Karpas-422 (cell line): ENCODE results near the gene UGT1A7. TPM values are rescaled to one million over a fixed set of nuclear protein-coding genes. Genes with fewer than 3 reads are reported as not detected.

ENCODE experiments used
- DNase-seq: peaks from one replicate; pipeline ENCODE4 v3.0.0-alpha.2; 2015
- H2AFZ ChIP-seq: fragments of 200-600 bp; sonication (generic); 2 replicates; pipeline ENCODE4 v1.6.1; 2014; ENCODE audit warnings: antibody characterized with exemption, low read length, mixed read lengths
- H3K27ac ChIP-seq: fragments of 200-600 bp; sonication (generic); 2 replicates; pipeline ENCODE4 v1.5.1; 2014; ENCODE audit warnings: mild to moderate bottlenecking, low read length, moderate library complexity
- H3K27me3 ChIP-seq: fragments of 200-600 bp; sonication (generic); 2 replicates; pipeline ENCODE4 v1.6.1; 2014; ENCODE audit warnings: low read length, mixed read lengths
- H3K36me3 ChIP-seq: fragments of 200-600 bp; sonication (generic); 2 replicates; pipeline ENCODE4 v1.6.1; 2014; ENCODE audit warnings: low read length, mixed read lengths; ENCODE audit not compliant: insufficient read depth
- H3K4me1 ChIP-seq: fragments of 200-600 bp; sonication (generic); 2 replicates; pipeline ENCODE4 v1.6.1; 2014; ENCODE audit warnings: mild to moderate bottlenecking, low read length, mixed read lengths
- H3K4me2 ChIP-seq: fragments of 200-600 bp; sonication (generic); 2 replicates; pipeline ENCODE4 v1.6.1; 2014; ENCODE audit warnings: low read length, low read depth, mild to moderate bottlenecking; ENCODE audit not compliant: poor library complexity, severe bottlenecking
- H3K4me3 ChIP-seq: fragments of 200-600 bp; sonication (generic); 2 replicates; pipeline ENCODE4 v1.5.1; 2014; ENCODE audit warnings: mild to moderate bottlenecking, antibody characterized with exemption, low read length, mixed read lengths
- H3K79me2 ChIP-seq: fragments of 200-600 bp; sonication (generic); 2 replicates; pipeline ENCODE4 v1.6.1; 2014; ENCODE audit warnings: mild to moderate bottlenecking, low read length, mixed read lengths
- H3K9ac ChIP-seq: fragments of 200-600 bp; sonication (generic); 2 replicates; pipeline ENCODE4 v1.6.0; 2014; ENCODE audit warnings: low read length
- H3K9me2 ChIP-seq: fragments of 200-600 bp; sonication (generic), shearing (Covaris generic); replicated peaks from 2 replicates; pipeline ENCODE4 v1.6.0; 2014; ENCODE audit warnings: mild to moderate bottlenecking, low read length, moderate library complexity; ENCODE audit not compliant: insufficient read depth
- H3K9me3 ChIP-seq: fragments of 300-700, 200-600 bp; sonication (generic); 2 replicates; pipeline ENCODE4 v1.6.1; 2014; ENCODE audit warnings: low read length, mixed read lengths
- H4K20me1 ChIP-seq: fragments of 200-600 bp; sonication (generic); 2 replicates; pipeline ENCODE4 v1.6.1; 2014; ENCODE audit warnings: mild to moderate bottlenecking, antibody characterized with exemption, low read length, low read depth; ENCODE audit not compliant: insufficient read depth
- total RNA-seq: library from RNA; depleted of rRNA; stranded (reverse); fragments of >200 nt; shearing (Covaris generic); gene quantifications from 2 replicates; pipeline ENCODE4 v1.2.3, GENCODE V29; 2014; ENCODE audit warnings: low replicate concordance

The UGT1A7 gene
- total RNA-seq, 1 experiment from 2014 or later, result not detected

GRCh38 chr2:233802132-233802815, 120.6 kb downstream of the UGT1A7 start:
- Histone ChIP-seq H2AFZ (no peak overlapping the region), H3K27ac (no peak overlapping the region), H3K79me2 (no peaks in the 10 kb centered on the region), H3K36me3 (no peaks in the 10 kb centered on the region), H3K4me3 (peak overlapping the region; percentile 5; the same call in 1 of the 2 replicates), H3K27me3 (no peaks in the 10 kb centered on the region; the same call in 1 of the 2 replicates), H3K4me1 (peaks cover 43% of the 10 kb centered on the region), H3K9ac (peak overlapping the region; percentile 32; the same call in 1 of the 2 replicates), H3K9me2 (no peaks in the 10 kb centered on the region), H3K4me2 (peak overlapping the region; percentile 56), H3K9me3 (no peaks in the 10 kb centered on the region), H4K20me1 (no peaks in the 10 kb centered on the region)
- no peak for DNase-seq

DNA sequence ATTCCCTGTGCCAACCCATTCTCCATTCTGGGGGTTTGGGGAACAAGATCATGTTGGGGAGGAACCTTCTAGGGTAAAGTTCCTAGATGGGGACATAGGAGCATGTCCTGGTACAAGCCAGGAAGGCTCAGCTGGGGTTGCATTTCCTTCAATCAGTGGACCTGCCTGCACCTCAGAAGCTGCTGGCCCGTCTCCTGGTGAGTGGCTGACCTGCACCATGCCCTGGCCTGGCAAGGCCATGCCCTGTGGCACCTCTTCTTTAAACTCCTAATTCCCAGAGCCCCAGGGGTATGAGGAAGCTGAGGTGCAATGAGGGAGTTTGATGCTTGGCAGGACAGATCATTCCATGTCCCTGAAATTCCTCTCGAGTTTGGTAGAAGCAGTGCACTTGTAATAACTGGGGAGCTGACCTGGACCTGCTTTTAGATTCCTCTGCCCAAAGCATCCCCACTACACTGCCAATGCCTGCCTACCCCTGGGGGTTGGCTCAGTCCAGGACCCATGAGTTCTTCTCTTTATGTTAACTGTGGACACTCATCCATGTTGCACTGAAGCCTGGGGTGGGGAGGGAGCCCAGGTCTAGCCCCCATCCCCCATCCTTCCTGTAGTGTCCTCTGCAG, 121.7 kb downstream of the UGT1A7 start:
- H3K27me3 ChIP-seq, result no peaks in the 10 kb centered on the region; the same call in 1 of the 2 replicates
- H3K9me3 ChIP-seq, result no peaks in the 10 kb centered on the region
- no peak overlapping the region for H3K27ac ChIP-seq
- H3K36me3 ChIP-seq, result no peaks in the 10 kb centered on the region
- no peak for DNase-seq
- no peaks in the 10 kb centered on the region for H3K79me2 ChIP-seq
- peaks cover 43% of the 10 kb centered on the region for H3K4me1 ChIP-seq
- no peaks in the 10 kb centered on the region for H4K20me1 ChIP-seq
- no peak overlapping the region for H3K9ac ChIP-seq
- H3K9me2 ChIP-seq, result no peaks in the 10 kb centered on the region
- no peak overlapping the region for H2AFZ ChIP-seq
- no peak overlapping the region for H3K4me2 ChIP-seq
- no peak overlapping the region for H3K4me3 ChIP-seq

DNA sequence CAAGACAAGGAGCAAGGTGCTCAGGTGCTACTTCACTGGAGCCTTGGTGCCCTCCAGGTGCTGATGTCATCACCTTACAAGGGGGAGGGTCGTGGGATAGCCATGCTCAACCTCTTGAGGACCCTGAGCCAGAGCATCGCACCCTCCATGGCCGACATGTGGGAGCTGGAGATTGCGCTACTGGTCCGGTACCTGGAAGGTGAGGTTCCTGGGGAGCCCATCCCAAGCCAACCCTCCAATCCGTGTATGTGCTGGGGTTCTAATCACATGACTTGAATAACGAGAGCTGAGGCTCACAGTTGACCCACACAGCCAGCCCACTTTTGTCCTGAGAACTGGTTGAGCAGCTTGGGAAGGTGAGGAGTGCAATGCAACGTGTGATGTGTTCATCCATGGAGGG, 122.3 kb downstream of the UGT1A7 start:
- no peak overlapping the region for H3K4me3 ChIP-seq
- no peak for DNase-seq
- H3K27ac ChIP-seq, result no peak overlapping the region
- no peaks in the 10 kb centered on the region for H3K9me3 ChIP-seq
- no peak overlapping the region for H2AFZ ChIP-seq
- H3K36me3 ChIP-seq, result no peaks in the 10 kb centered on the region
- H3K9ac ChIP-seq, result no peak overlapping the region
- no peak overlapping the region for H3K4me2 ChIP-seq
- peaks cover 43% of the 10 kb centered on the region for H3K4me1 ChIP-seq
- H3K9me2 ChIP-seq, result no peaks in the 10 kb centered on the region
- H4K20me1 ChIP-seq, result no peaks in the 10 kb centered on the region
- H3K79me2 ChIP-seq, result no peaks in the 10 kb centered on the region
- H3K27me3 ChIP-seq, result no peaks in the 10 kb centered on the region; the same call in 1 of the 2 replicates

DNA sequence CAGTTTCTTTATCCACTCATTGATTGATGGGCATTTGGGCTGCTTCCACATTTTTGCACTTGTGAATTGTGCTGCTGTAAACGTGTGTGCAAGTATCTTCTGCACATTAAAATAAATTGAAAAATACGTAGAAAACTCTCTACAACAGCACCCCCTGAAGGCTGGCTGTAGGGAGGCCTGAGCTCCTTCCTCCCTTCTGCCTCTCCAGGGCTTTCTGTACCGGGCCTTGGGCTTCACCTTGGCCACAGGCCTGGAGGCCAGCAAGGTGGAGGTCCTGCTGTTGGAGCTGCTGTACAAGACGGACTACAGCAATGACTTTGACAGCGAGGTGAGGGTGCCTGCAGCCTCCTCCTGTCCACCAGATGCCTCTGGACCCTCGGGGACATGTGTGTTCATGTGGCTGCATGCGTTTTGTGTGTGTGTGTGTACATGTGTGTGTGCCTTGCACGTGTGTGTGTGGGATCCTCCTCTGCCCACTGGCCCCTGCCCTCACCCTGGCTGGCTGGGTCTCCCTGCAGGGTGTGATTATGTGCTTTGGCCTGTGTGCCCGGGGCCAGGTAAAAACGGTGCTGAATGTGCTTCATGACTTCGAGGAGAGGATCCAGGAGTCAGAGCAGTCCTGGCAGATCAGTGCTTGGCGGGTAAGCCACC, 125.6 kb downstream of the UGT1A7 start:
- H4K20me1 ChIP-seq, result no peaks in the 10 kb centered on the region
- H3K4me3 ChIP-seq, result no peak overlapping the region
- H3K27ac ChIP-seq, result no peak overlapping the region
- peak; percentile 65 for DNase-seq
- no peaks in the 10 kb centered on the region for H3K9me2 ChIP-seq
- no peaks in the 10 kb centered on the region for H3K79me2 ChIP-seq
- no peak overlapping the region for H3K4me2 ChIP-seq
- no peaks in the 10 kb centered on the region for H3K36me3 ChIP-seq
- no peaks in the 10 kb centered on the region for H3K9me3 ChIP-seq
- H2AFZ ChIP-seq, result no peak overlapping the region
- H3K27me3 ChIP-seq, result no peaks in the 10 kb centered on the region; the same call in 1 of the 2 replicates
- no peak overlapping the region for H3K9ac ChIP-seq
- H3K4me1 ChIP-seq, result peaks cover 20% of the 10 kb centered on the region

- no peaks in the 10 kb centered on the region for H3K79me2 ChIP-seq
- no peak overlapping the region for H2AFZ ChIP-seq
- no peaks in the 10 kb centered on the region; the same call in 1 of the 2 replicates for H3K27me3 ChIP-seq
- no peak for DNase-seq
- peaks cover 19% of the 10 kb centered on the region for H3K4me1 ChIP-seq
- no peaks in the 10 kb centered on the region for H4K20me1 ChIP-seq
- H3K4me2 ChIP-seq, result no peak overlapping the region
- no peaks in the 10 kb centered on the region for H3K36me3 ChIP-seq
- H3K9me2 ChIP-seq, result no peaks in the 10 kb centered on the region
- no peak overlapping the region for H3K4me3 ChIP-seq
- no peak overlapping the region for H3K9ac ChIP-seq
- H3K27ac ChIP-seq, result no peak overlapping the region
- H3K9me3 ChIP-seq, result no peaks in the 10 kb centered on the region
Observed at GRCh38 chr2:233807966-233808935, 126.5 kb downstream of the UGT1A7 start.

- no peaks in the 10 kb centered on the region for H3K9me2 ChIP-seq
- H3K36me3 ChIP-seq, result no peaks in the 10 kb centered on the region
- no peaks in the 10 kb centered on the region; the same call in 1 of the 2 replicates for H3K27me3 ChIP-seq
- no peak overlapping the region for H3K4me3 ChIP-seq
- H3K79me2 ChIP-seq, result no peaks in the 10 kb centered on the region
- peaks cover 33% of the 10 kb centered on the region for H3K4me1 ChIP-seq
- H3K9ac ChIP-seq, result no peak overlapping the region
- no peak overlapping the region for H3K4me2 ChIP-seq
- H4K20me1 ChIP-seq, result no peaks in the 10 kb centered on the region
- no peak overlapping the region for H2AFZ ChIP-seq
- no peaks in the 10 kb centered on the region for H3K9me3 ChIP-seq
- DNase-seq, result no peak
- H3K27ac ChIP-seq, result no peak overlapping the region
Observed at GRCh38 chr2:233810385-233810784, 128.7 kb downstream of the UGT1A7 start.

GRCh38 chr2:233811087-233811486, 129.4 kb downstream of the UGT1A7 start:
- DNase-seq, result no peak

More at GRCh38 chr2:233811087-233811486, 129.4 kb downstream of the UGT1A7 start:
- H3K9me3 ChIP-seq, result no peaks in the 10 kb centered on the region
- no peaks in the 10 kb centered on the region for H4K20me1 ChIP-seq
- no peaks in the 10 kb centered on the region for H3K9me2 ChIP-seq
- H2AFZ ChIP-seq, result no peak overlapping the region
- H3K4me2 ChIP-seq, result no peak overlapping the region
- H3K79me2 ChIP-seq, result no peaks in the 10 kb centered on the region
- H3K4me1 ChIP-seq, result peaks cover 31% of the 10 kb centered on the region
- no peak overlapping the region for H3K27ac ChIP-seq
- no peaks in the 10 kb centered on the region for H3K36me3 ChIP-seq
- H3K27me3 ChIP-seq, result no peaks in the 10 kb centered on the region; the same call in 1 of the 2 replicates
- no peak overlapping the region for H3K9ac ChIP-seq
- no peak overlapping the region for H3K4me3 ChIP-seq
